HG02981 (cell line): ENCODE data around the gene ANKRD45.
"Not testable (repeated sequence)": the region's sequence is repeated elsewhere in the genome, so short reads cannot be mapped to it uniquely, and the experiment has no call there.

Source experiments
- ATAC-seq: cut with Tn5 transposase; IDR thresholded peaks from one replicate; pipeline ENCODE4 v1.9.1; 2021; ENCODE audit warnings: mild to moderate bottlenecking, moderate library complexity; ENCODE audit not compliant: unreplicated experiment

ANKRD45 gene

GRCh38 chr1:173646656-173647055 lies 23.0 kb downstream of the ANKRD45 start:
- no peak for ATAC-seq

GRCh38 chr1:173642450-173643139 lies 27.1 kb downstream of the ANKRD45 start:
- not testable (repeated sequence) for ATAC-seq

- ATAC-seq: no peak
These were observed 30.5 kb downstream of the ANKRD45 start for GRCh38 chr1:173639102-173639501.

DNA sequence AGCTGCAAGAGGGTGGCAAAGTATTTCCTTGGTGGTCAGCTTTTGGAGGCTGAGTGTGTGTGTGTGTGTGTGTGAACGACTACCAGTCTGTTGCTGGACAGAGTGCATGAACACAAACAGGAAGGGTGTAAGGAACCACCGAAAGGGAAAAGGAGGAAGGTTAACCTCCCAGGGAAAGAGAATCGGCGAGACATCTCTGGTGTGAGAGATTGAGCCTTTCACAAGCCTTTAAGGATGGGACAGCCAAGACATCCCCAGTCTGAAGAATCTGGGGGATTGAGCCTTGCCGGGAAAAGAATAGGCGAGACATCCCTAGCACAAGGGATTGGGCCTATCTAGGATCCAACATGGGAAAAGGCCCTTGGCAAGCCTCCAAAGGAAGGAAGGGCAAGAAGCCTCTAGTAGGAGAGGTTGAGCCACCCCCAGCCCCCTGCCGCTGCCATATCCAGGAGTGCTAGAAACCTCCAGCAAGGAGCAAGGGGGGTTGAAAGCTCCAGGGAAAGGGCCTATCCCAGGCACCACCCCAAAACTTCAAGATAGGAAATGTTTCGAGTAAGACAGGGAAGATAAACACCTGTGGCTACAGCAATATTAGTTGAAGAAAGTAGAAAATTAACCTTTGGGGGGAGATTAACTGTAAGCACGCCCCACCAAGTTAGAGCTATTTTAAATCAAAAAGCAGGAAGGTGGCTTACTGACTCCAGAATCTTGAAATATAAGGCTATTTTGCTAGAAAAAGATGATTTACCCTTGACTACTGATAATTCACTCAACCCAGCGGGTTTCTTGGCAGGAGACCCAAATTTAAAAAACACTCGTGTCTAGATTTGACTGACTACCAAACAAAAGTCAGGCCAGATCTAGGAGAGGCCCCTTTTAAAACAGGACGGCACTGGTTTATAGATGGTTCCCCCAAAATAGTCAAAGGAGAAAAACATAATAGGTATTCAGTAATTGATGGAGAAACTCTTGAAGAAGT lies 31.3 kb downstream of the ANKRD45 start:
- ATAC-seq: no peak

- not testable (repeated sequence) for ATAC-seq
These were observed 32.2 kb downstream of the ANKRD45 start for GRCh38 chr1:173637236-173638042.

DNA sequence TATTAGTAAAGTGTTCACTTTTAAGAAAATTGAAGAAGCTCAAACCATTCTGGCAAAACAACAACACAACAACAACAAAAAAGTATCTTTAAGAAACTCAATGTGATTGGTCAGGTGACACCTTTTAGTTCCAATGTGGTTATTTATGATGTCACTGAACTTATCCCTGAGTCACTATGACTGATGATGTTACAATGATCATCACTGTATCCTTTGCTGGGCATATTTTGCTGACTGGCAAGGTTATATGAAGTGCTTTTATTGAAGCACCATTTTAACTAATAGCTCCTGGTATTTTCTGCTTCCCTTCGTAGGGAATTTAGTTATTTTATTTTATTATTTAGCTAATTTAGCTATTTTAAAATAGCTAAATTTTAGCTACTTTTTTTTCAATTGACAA lies 34.5 kb downstream of the ANKRD45 start, which contains the start of gene TEX50:
TEX50 (plus strand) TSS at position 223 of the 400 bp plus-strand sequence. CDS start 184 bp downstream, outside the sequence.
- no peak for ATAC-seq

GRCh38 chr1:173628888-173629287 lies 40.8 kb downstream of the ANKRD45 start:
- no peak for ATAC-seq

GRCh38 chr1:173627269-173627668 lies 42.4 kb downstream of the ANKRD45 start:
- ATAC-seq: no peak

DNA sequence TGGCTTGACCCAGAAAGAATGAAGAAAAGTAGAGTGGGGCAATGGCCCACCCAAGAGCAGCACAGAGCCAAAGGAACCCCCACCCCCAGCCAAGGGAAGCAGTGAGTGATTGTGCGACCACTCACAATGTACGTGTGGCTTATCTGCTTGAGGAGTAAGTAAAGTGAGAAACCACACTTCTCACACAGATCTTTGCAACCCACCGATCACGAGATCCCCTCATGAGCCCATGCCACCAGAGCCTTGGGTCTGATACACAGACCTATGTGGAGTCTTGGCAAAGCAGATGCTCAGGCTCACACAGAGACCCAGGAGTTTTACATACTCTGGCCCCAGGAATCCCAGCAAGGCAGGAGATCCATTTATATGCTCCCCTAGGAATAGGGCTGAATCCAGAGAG lies 52.8 kb downstream of the ANKRD45 start:
- no peak for ATAC-seq

DNA sequence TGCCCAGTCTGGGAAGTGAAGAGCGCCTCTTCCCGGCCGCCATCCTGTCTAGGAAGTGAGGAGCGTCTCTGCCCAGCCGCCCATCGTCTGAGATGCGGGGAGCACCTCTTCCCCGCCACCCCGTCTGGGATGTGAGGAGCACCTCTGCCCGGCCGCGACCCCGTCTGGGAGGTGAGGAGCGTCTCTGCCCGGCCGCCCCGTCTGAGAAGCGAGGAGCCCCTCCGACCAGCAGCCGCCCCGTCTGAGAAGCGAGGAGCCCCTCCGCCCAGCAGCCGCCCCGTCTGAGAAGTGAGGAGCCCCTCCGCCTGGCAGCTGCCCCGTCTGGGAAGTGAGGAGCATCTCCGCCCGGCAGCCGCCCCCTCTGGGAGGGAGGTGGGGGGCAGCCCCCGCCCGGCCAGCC lies 56.6 kb downstream of the ANKRD45 start:
- ATAC-seq: not testable (repeated sequence)

GRCh38 chr1:173608503-173609216 lies 61.0 kb downstream of the ANKRD45 start:
- no peak for ATAC-seq

DNA sequence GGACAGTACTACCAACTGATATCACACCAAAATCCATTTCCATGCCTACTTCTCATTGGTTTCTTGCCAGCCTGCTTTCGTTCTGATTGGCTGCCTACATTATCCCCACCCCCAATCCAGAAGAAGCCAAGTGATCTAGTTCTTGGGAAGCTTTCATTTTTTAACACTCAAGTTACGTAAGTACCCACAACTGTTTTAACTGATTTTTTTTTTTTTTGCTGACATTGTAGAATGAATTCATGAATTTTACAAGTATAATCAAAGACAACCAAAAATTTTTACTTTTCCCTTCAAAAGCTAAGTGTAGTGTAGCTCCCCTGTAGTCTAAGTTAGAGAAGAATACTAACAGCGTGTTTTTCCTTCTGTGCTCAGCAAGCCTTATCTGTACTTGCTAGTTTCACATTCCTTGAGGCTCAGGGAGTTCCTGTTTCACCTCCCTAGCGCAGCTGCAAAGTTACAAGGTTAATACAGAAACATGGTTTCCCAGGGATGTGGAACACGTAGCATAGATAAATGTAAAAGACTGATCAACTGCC lies 66.5 kb downstream of the ANKRD45 start, which contains the start of gene SLC9C2:
SLC9C2 (minus strand) TSS at position 17 of the 536 bp plus-strand sequence. CDS start 1,296 bp downstream, outside the sequence.
- no peak for ATAC-seq

DNA sequence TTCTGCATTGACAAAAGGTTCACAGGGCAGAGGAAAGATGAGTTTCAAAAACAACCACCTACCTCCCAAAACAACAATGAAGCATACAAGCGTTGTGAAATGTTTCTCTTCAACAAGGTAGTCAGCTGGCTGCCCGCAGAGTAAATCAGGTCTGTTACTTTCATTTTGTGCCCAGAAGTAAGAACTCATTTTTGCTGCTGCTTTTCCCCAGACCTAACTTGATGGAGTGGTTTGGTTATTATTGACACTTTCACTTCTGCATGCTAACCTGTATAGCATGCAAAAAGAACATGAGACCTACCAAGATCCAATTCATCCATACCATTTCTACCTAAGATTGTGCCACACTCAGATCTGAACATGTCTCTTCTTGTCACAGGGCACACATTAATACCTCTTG lies 68.1 kb downstream of the ANKRD45 start:
- no peak for ATAC-seq

DNA sequence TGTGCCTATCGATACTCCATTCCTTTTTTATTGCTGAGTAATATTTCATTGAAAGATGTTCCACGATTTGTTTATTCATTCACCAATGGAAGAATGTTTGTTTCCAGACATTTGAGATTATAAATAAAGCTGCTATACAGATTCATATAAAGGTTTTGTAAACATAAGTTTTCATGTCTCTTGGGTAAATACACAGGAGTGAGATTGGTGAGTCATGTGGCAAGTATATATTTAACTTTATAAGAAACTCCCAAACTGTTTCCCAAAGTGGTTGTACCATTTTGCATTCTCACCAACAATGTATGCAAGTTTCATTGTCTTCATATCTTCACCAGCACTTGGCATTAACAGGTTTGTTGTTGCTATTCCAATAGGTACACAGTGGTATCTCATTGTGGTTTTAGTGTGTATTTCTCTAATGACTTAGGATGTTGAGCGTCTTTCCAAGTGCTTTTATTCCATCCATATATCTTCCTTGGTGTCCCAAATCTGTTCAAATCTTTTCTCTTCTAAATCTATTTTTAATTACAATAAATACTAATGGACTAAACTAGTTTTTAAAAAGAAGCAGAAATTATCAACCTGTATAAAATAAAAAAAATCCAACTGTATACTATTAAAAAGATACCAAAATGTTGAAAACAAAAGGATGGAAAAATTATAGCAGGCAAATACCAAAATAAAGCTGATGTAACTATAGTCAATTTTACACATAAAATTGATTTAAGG lies 73.4 kb downstream of the ANKRD45 start:
- ATAC-seq: no peak

- ATAC-seq: not testable (repeated sequence)
These were observed 78.5 kb downstream of the ANKRD45 start for GRCh38 chr1:173591138-173591537.

DNA sequence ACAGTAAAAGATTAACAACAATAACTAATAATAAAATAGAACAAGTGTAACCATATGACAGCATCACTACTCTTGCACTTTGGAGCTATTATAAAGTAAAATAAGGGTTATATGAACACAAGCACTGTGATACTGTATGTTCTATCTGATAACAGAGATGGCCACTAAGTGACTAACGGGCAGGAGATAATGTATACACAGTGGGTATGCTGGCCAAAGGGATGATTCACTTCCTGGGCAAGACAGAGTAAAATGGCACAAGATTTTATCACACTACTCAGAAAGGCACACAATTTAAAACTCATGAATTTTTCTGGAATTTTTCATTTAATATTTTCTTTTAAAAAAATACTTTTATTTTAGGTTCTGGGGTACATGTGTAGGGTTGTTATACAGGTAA lies 79.1 kb downstream of the ANKRD45 start:
- no peak for ATAC-seq

- ATAC-seq: no peak
These were observed 88.1 kb downstream of the ANKRD45 start for GRCh38 chr1:173581383-173582079.

DNA sequence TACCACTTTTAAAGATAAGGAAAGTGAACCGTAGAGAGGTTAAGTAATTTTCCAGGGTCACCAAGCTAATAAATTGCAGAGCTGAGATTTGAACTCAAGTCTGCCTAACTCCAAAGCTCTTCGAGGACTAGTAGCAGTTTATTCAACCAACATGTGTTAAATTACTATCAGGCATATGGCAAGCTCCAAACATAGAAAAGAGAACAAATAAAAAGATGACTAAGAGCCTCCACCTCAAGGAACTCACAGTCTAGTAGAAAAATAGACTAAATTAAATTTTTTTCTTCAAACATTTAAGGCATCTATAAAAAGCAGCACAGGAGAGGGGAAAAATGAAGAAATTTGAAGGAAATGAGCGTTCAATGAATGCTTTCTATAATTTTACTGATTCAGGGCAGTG lies 89.0 kb downstream of the ANKRD45 start:
- no peak for ATAC-seq

DNA sequence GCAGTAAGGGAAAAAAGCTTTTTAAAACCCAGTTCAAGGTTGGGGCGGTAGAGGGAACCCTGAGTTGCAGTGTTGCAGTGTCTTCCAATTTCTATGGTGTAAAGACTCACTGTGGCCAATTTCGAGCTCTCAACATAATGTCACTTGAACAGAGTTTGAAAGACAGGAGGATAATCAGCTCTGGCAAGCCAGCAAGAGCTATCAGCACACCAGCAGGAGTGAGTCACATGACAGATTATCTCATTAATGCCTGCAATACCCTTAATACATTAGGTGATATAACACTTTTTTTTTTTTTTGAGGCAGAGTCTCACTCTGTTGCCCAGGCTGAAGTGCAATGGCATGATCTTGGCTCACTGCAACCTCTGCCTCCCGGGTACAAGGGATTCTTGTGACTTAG lies 89.6 kb downstream of the ANKRD45 start:
- ATAC-seq: no peak
